ENCODE data around the gene CHIT1.

The CHIT1 gene

GRCh38 chr1:203186446-203187303 lies 42.8 kb downstream of the CHIT1 start, which contains the start of gene CHI3L1:
CHI3L1 (minus strand) TSS chr1:203186704; CDS start chr1:203186623, 81 bp downstream.
- FAIRE-seq: no peak

DNA sequence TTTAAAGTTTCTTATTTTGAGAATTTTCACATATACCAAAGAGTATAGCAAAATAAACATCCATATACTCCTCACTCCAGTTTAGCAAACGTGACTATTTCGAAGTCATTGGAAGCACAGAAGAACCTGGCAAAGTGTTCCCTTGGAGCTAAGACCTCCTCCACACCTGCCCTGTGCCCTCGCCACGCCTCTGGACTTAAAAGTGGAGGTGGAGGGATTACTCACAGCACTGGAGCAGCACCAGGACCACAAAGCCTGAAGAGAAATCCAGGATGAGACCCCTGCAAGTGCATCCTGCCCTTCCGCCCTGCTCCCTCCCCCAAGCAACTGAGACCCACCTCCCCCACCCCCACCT lies 43.4 kb downstream of the CHIT1 start:
- FAIRE-seq: no peak

DNA sequence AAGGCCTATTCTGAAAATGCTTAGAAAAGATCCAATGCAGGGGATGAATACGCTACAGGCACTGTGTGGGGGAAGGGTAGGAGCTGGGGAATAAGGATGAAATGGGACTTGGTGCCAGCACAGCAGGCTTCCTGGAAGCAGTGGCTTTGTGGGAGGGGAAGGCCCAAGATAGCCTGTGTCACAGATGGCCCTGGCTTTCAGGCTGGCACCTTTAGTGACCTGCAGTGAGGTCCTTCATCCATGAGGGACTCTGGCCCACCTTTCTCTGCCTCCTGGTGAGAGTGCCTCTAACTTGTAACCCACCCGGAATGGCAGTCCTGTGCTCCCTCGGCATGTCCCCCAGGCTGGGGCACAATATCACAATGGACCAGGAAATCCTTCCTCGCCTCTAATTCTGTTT lies 43.9 kb downstream of the CHIT1 start:
- FAIRE-seq: no peak

- no peak for FAIRE-seq
Observed at GRCh38 chr1:203185061-203185461, 44.4 kb downstream of the CHIT1 start.

GRCh38 chr1:203184467-203184866 lies 45.0 kb downstream of the CHIT1 start:
- no peak for FAIRE-seq

- FAIRE-seq: no peak
Observed at GRCh38 chr1:203183828-203184227, 45.6 kb downstream of the CHIT1 start.

DNA sequence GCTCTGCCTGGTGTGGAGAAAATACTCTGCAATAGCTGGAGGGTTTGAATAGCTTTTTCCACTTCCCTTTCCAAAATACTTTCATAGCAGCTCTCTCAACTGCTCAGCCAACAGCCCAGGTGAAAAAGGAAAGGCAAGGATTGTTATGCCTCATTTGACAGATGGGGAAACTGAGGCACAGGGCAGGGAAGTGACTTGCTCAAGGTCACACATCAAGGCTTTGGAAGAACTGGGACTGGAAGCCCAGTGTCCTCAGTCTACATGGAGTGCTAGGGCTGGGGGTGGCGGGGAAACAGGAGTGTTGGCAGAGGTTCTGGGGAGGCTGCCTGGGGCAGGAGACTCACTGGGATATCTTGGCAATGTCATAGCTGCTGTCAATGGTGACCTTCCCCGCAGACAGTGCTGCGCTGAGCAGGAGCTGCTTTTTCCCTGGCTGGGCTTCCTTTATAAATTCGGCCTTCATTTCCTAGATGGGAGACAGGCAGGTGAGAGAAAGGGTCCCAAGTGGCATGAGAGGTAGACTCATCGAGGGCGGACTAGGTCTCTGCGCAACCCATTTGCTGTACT lies 47.0 kb downstream of the CHIT1 start:
- no peak for FAIRE-seq

DNA sequence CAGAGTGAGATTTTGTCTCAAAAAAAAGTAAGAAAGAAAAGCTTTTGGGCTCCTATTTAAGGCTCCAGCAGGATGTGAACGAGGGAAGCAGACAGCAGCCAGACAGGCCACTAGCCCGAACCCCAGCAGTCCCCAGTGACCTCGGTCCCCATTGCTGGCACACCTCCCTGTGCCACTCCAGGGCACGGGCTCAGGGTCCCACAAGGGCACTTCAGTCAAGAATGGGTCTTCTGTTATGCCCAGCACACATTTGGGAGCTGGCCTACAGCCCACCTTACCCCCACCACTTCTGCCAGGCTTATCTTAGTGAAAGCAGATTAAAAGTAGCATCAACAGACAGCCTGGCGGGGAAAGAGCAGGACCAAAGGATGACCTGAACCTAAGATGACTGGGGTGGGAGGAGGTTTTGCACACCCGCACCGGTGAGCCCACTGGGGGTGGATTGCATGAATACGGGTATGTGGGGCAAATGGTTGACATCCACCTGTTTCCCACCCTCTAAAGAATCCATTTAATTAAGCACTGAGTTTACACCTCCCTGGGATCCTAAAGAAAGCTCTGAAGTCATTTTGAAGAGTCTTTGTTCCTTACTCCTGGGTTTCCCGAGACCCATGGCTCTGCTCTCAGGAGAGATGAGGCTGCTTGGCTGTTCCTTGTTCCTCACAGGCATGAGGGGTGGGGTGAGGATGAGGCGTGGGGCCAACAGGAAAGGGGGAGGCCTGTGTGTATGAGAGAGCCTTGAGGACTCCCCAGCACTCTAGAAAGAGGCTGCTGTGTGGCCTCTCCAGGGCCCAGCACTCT lies 47.7 kb downstream of the CHIT1 start:
- FAIRE-seq: no peak

DNA sequence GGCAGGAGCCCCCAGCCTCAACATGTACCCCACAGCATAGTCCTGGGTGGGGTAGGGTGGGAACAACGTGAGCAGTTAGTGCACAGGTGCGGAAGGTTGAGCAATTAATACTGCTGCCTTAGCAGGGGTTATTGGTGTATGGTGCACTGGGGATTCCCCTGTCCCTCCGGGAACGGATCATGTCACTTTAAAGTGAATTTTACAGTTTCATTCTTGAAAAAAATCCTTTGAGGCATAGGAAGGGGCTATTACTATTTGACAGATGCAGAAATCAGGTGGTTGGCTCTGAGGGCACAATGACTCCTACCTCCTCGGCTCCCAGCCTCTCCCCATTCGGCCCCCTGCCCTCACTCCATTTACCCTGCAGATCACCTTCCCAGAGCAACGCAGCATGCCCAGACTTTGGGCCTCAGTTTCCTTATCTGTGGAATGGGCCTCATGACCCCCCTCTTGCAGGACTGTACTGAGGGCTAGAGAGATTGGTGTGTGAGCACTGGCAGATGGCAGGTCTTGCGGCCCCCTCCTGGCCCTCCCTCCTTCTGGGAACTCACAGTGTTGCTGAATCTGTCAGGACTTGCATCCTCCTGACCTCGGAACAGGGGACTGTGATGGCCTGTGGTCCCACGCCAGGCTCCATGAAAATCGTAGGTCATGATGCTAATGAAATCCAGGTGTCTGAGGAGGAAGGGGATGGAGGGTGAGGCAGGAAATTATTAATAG lies 48.7 kb downstream of the CHIT1 start:
- FAIRE-seq: no peak

GRCh38 chr1:203179667-203180005 lies 49.8 kb downstream of the CHIT1 start:
- FAIRE-seq: no peak

GRCh38 chr1:203178821-203179666 lies 50.4 kb downstream of the CHIT1 start:
- no peak for FAIRE-seq

GRCh38 chr1:203178083-203178482 lies 51.4 kb downstream of the CHIT1 start:
- no peak for FAIRE-seq

DNA sequence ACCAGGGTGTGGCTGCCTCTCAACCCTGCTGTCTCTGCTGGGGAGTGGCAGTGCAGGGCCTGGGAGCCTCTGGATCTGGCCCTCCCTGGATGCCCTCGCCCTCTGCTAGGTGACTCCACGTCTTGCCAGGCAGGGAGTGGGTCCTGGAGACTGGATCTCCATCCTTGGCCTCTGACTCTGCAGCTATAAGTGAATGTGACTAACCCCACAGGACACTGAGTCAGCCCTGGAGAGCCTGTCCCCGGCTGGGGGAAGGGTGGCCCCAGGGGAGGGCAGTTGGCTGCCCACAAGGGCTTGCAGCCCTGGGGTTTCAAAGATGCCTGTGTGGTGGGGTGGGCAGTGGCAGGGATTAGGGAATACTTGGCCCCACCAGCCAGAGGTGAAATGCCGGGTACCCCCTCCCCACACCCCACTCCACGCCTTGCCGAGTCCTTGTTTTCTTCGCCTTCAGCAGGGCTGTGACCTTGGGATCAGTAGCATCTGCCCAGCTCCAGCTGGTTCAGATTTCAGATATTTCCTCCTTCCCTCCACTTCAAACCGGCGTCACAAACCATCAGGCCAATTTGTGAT lies 51.9 kb downstream of the CHIT1 start:
- FAIRE-seq: no peak

- no peak for FAIRE-seq
Observed at GRCh38 chr1:203177036-203177405, 52.5 kb downstream of the CHIT1 start.

- FAIRE-seq: no peak
Observed at GRCh38 chr1:203176273-203177035, 53.0 kb downstream of the CHIT1 start.

DNA sequence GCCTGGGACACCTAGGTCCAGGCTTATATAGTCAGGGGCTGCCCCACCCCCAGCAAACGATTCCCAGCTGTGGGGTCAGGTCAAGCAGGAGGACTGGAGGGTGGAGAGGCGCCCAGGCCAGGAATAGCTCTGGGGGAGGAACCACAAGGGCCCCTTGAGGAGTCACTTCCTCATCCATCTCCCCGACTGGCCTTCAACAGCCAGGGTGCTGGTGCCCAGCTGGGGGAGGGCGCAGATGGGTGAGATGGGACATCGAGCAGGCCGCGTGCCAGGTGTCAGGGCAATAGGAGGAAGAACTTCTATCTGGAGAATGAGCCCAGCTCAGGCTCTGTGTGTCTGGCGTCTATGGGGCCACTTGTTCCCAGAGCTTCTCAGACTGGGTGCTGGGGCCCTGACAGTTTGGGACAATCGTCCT lies 53.6 kb downstream of the CHIT1 start:
- no peak for FAIRE-seq

- no peak for FAIRE-seq
Observed at GRCh38 chr1:203175237-203175826, 54.1 kb downstream of the CHIT1 start, which contains the start of gene MYBPH. MYBPH (minus strand) TSS chr1:203175826; CDS start chr1:203175755, 71 bp downstream.

DNA sequence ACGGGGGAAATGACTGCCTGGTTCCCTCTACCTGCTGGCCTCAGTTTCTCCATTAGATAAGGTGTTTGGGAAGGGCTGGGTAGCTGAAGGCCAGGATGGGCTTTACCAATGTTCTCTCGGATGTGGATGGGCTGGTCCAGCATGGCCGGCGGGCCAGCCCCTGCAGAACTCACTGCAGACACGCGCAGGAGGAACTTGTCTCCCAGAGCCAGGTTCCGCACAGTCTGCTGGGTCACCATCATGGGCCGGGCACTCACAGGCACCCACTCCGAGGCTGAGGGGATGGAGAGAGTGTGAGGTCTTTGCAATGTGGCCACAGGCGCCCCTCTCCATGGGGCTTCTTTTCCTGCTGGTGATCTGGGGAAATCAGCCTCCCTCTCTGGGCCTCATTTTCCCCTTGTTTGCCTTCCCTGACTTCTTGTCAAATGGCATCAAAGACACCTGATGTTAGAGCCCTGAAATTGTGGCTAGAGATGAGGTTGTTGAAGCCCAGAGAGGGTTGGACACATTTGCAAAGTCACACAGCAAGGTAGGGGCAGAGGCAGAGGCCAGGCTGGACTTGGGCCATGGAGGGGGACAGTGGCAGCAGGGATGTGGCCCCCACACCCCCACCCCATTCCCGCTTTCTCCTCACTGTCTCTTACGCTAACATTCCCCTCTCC lies 55.0 kb downstream of the CHIT1 start:
- FAIRE-seq: no peak

- no peak for FAIRE-seq
Observed at GRCh38 chr1:203173566-203173965, 55.9 kb downstream of the CHIT1 start.

DNA sequence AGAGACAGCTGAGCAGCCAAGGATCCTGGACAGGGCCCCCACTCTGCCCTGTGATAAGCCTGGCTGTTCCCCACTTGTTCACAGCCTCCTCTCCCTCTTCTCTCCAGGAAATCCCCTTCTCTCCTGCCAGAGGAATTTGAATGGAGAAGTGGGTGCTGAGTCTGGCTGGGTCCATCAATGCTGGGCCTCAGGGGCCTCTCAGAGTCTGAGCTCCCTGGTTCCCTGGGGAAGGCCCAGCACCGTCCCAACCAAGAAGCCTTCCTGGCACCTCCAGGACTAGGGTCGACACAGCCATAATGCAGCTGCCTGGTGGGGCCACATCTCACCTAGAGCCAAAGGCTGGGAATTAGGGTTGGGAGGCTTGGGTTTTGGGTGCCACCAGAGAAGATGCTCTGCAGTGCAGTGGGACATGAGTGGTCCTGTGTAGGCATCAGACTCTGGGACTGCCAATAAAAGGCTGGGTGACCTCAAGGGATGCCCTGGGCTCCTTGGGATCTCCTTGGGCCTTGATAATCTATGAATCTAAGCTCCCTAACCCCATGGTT lies 56.4 kb downstream of the CHIT1 start:
- no peak for FAIRE-seq

All from islet of Langerhans (tissue), 1 donor.